NCI-H1436 treated with DMSO at 0.1 percent for 48 hours (cell line): ENCODE results near the gene AUTS2.

Source experiments
- DNase-seq: peaks from one replicate; lab custom pipeline; 2025; lab: John Stamatoyannopoulos, UW

The AUTS2 gene

DNA sequence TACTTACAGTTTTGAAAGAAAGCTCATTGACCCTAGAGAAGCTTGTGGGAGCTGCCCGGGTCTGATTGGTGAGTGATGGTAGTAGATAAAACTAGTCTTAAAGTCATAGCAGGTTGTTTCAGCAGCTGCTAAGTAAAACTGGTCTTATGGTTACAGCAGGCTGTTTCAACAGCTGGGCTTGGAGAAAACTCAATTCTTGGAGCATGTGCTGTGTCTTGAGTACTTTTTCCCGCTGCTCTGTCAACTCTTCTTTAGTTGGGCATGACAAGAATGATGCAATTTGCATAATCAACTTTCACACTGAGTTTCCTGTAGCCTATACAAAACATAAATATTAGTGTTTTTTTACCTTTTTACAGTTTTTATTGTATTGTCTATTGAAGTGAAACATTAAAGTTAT is 707.9 kb downstream of the AUTS2 start:
- DNase-seq: no peak

DNA sequence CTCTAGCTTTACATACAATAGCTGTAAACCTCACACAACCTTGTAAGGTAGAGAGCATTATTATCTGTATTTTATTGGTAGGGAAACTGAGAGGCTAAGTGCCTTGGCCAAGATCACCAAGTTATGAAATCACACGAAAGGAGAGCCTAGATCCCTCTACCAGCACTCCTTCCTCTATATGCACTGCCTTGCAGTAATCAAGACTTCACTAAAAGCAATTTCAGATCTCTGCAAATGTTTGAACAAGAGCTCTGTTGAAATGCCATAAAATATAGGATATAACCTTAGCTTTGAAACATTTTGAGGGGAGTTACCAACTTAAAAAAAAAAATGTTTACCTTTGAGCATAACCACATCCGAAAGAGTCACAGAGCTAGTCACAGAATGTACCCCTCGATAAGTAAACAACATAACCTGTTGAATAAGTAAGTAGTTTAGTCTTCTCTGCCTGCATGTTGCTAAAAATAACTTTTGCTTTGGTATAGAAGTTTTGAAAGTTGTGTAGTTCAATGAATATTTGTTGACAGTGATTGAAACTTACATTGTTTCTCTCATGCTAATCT is 709.4 kb downstream of the AUTS2 start:
- no peak for DNase-seq

DNA sequence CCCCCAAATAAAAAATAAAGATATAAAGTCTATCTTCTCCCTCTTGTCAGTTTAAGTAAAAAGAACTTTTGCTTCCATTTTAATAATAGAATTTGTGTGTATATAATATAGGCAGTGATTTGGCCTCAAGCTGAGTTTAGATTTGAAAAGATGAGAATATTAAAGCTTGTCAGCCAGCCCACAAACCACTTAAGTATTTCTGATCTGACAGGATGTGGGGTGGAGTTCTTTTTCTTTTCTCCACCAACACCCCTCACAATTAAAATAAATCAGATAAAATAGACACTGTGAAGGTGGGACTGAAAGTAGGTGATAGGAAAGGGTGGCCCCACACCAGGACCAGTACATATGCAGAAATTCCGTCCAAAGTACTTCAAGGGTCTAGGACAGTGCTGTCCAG is 714.1 kb downstream of the AUTS2 start:
- no peak for DNase-seq

DNA sequence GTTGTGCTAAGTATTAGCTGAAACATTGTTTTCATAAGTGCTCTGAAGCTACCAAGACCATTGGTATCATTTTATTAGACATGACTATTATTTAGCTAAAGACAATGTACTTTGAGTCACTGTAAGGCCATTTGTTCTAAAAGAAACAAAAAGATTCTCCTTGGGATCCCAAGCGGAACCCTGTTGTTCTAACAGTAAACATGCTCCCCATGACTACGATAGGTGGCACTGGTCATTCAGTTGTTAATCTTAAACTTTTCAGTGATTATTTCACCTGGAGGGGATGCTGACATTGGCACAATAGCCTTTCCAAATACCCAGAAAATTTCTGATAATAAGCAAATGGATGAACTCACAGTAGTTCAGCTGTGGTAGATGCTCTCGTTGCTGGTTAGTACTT is 715.0 kb downstream of the AUTS2 start:
- DNase-seq: no peak

DNA sequence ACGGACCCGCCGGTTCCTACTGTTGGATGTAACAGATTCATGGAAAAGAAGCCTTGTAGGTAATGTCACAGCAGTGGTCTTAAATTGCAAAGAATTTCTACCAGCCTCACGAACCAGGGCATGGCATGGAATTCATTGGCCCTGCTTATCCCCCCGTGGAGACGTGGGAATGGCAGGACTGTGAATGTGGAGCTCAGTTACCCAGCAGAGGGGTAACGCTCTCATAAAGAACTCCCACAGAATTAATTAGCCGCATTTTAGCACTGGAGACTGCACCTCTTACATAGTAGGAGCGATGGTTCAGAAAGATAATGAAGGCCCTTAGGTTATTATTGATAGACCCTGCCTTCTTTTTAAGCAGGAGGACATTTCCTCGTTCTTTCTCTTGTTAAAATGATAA is 715.4 kb downstream of the AUTS2 start:
- DNase-seq: no peak

DNA sequence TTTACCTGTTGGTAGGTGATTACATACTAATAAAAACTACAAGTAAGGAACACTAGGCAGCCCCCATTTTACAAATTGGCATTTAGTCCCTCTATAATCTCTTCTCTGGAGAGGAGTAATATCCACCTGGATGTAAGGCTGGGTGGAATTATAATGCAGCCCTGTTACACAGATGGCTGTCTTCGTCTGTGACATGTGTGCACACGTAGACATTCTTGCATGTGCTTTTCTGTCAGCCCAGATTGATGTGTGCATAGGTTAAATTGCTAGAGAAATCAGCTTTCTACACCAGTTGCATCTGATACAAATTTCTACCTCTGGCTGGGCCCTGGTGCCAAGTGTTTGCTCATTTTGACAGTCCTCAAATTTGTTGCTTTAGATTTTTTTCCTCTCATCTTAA is 715.9 kb downstream of the AUTS2 start:
- no peak for DNase-seq

DNA sequence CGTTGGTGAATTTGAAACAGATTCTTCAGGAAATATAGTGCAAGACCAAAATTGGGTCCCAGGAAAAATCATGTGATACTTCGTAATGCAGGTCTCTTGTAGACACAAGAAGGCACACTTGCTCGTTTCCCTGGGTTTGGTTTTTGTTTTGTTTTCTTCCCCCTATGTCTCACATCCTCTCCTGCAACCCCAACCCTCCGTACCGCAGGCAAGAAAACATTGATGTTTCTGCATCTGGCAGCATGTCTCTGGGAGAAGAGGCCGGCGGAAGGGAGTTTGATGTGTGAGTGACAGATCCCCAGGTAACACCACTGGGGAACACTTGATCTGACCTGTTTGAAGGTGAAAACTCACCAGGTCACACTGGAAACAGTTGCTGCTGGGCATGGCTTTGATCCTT is 718.5 kb downstream of the AUTS2 start:
- DNase-seq: no peak

DNA sequence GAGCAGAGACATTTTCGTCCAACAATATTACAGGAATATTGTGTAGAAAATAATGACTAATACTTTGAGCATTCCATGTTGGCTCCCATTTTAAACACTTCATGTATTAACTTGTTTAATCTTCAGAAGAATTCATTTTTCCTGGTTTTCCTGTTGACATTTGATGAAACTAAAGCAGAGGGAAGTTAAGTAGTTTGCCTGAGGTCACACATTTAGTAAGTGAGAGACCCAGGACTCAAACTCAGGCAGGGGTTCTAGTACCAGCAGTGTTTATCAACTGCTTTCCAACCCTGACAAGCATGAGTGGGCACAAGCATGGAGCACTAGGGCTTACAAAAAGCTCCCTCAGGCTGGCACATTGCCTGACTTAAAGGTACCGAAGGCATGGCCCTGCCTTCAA is 719.1 kb downstream of the AUTS2 start:
- DNase-seq: no peak

DNA sequence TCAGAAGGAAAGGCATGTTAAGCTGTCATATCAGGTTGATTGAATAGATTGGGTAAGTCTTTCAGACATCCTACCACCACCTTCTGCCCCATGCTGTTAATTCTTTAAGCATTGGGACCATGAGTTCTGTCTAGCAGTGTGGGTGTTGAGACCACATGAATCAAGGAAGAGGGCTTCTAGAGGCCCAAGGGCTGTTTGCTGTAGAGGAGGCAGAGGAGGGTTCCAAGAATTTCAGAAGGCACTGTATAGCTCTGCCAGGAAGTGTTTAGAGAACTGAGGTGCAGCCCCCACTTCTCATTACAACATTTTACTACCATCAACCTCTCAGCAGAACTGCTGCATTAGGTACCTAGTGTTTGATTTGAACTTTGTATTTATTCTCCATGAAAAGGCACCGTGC is 720.2 kb downstream of the AUTS2 start:
- no peak for DNase-seq

DNA sequence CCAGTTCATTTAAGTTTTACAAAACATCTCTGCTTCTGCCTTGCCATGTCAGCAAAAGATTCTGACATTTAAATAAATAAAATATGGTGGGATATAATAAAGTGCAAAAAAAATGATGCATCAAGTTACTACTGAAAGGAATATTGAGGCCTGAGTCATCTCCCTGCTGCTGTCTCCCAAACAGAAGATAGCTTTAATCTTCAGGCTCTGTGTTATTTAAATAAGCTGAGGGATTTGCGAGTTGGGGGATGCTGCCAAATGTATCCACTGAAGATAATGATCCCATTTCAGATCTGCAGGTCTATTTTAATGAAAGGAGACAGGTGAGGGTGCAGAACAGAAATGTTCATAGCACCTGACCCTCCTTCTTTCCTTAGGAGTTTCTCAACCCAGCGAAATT is 720.8 kb downstream of the AUTS2 start:
- DNase-seq: no peak

DNA sequence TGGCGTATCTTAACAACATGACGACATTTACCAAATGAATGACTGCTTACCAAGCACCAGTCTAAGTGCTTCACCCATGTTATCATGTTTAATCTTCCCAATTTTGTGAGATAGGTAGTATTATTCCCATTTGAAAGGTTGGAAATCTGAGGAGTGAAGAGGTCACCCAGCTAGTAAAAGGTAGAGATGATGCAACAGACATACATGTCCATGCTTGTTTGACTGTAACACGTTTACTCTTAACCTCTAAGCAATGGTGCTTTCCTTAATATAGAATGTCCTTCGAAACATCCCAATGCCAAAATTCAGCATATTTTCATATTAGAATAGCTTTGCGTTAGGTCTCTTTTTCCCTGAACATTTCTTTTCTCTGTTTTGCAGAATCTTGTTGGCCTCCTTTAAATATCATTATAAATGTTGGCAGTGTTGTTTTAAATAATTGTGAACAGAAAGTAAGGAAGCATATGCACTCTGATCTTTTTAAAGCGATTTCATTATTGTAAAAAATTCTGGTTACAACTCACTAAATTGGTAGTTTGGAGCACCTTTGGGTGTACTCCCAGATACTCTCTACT is 722.8 kb downstream of the AUTS2 start:
- no peak for DNase-seq

DNA sequence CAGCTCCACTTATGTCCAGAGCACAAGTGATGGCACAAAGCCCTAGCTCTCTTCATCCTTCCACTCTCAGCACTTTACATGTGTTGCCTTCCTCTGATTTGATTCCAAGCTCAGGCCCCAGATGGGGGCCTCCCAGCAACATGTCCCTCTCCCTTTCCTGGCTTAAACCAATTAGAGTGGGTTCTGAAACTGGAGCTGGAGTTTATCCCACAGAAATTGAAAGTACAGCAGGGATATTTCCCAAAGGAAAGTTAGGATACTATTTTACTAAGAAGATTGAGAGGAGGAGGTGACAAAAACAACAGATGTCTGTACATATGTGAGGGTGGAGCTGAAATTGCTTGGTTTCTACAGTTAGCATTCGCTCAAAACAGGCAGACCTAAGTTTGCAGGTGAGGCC is 724.6 kb downstream of the AUTS2 start:
- DNase-seq: no peak

DNA sequence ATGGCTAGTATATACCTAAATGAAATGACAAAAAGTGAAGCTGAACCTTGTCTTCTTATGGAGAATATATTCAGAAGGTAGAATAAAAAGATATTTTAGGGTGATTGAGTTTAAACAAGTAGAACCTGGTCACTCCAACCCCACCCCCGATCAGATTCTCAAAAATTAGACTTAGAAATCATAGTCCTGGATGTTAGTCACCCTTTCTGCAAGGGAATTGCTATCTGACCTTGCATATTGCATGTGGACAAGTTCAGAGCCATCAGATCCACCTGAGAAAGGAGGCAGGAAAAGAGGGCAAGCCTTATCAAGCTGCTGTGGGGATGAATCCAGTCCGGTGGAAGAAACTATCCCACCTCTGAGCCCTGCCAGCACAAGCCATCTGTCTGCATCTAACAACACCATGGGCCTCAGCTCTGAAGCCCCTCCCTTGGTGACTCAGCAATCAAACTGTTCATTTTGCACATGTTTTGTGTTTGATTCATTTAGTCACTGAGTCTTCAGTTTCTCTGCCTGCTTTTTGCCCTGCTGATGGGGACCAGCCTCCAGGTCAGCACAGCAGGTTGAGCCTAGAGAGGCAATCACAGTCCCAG is 727.3 kb downstream of the AUTS2 start:
- DNase-seq: no peak

DNA sequence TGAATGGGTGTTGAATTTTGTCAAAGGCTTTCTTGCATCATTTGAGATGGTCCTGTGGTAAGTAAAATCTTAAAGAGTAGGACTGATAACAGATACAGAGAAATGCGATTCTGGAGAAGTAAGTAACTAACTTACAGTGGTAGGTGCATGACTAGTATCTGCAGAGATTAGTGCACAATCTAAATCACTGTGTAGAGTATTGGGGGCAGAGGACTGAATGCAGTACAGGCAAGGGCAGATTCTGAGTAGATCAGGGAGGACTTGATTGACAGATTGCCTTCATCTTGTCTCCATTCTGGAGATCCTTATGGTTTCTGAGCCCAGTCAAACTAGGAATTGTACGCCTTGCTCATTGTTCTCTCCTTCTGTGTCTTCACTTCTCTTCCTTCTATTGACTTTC is 736.0 kb downstream of the AUTS2 start:
- DNase-seq: no peak

DNA sequence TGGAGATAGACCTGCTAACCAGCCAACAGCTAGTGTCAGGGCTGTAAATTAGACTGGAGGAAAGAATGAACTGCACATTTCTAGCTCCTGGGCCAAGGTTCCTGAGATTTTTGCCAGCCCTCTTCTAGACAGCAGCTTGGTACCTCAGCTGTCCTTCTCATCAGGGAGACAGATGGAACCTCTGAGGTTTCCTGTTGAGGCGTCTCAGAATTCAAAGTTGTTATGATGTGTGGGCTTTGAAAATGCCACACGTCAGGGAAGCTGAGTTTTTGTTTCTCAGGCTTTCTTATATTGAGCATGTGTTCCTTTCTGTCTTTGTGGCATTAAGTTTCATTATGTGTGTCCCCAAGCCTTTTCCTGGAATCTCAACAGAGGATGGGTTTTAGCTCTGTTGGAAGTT is 736.6 kb downstream of the AUTS2 start:
- DNase-seq: no peak

DNA sequence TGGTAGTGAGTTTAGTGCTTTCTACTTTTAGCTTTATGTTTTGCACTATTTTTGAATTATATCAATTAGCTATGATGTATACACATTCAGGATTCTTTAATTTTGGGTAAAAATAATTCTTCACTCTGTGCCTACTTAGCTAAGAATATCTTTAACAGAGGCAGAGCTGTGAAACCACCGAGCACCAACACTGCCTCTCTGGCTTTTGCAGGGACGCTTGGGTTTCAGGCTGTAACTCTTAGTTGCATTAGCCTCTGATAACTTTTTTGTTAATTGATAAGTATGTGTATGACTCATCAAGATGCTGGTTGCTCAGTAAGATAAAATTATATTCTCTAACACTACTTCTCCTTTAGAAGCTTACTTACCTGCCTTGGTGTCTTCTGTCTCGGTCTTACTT is 738.3 kb downstream of the AUTS2 start:
- no peak for DNase-seq

DNA sequence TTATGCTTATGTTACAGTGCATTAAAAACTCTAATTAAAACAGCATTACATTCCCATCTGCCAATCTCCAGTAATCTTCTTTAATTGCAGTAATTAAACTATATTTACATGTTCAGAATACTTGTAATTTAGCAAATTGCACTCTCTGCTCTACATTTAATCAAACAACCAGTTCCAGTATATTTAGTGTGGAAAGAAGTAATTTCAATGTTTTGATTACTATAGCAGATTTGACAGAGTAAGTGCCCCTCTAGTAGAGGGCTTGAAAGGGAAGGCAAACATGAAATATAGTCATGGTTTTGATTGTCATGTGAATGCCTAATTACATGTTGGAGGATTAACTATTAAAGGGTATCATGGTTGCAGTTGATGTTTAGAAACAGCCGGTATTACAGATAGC is 739.7 kb downstream of the AUTS2 start:
- DNase-seq: peak; percentile 91

DNA sequence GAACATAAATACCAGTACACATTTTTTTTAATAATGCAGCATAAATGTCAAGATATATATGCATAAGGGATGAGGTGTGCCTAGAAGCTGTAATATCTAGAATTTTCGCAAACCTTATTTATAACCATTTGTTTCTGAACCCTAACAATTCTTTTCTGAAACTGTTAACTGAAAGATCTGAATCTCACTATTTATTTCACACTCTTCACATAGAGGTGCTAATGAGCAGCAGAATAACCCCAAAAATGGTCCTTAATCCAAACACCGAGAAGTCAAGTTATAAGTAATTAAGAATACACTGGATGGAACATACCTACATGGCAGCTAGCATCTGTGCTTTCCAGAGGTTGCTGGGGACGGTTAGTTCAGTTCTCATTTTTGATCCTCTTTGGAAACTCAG is 742.0 kb downstream of the AUTS2 start:
- DNase-seq: no peak

DNA sequence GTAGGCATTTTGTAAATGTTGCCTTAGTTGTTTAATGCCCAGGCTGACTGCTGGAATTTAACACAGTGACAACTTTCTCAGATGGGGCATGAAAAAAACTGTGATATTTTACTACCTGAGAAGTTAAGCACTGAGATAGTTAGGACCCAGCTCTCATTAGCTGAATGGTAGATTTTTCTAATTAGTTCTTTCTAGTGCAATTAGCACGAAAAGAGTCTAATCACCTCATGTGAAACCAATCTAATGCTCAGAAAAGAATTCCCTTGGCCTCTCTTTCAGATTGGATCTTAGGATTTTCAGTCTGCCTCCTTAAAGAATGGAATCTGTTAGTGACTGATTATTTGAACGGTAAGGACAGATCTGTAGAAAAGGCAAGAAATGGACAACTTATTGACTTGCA is 743.2 kb downstream of the AUTS2 start:
- no peak for DNase-seq

DNA sequence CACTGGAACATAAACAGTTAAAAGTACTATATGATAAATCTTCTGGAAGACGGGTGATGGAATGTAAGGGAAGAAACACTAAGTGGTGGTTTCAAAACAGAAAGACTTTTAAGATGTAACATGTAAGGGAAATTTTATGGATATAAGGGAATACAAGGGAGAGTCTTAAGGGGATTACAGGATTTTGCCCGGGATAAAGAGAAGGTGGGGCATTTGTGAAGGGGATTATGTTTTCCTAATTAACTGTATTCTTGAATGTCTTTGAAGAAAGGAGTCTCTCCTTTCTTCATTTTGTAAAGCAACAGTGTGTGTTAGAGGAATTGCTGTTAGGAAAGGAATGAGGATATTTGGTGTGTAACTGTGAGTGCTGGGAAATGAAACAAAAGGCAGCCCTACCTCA is 745.2 kb downstream of the AUTS2 start:
- no peak for DNase-seq

DNA sequence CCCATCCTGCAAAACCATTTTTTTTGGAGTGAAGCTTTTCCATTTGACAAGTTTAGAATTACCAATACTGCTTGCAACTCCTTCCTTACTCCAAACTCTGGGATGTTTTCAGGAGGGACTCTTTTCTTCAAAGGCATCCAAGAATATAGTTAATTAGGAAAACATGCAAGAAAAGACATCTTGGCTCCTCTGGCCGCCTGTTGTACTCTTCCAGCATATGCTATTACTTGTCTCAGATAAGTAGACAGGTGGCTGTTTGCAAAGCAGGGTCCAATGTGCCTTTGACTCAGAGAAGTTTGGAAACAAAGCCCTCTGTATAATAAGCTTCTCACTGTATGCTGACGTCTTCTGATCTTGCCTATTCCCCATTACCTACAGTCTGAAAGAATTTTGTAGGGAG is 746.5 kb downstream of the AUTS2 start:
- no peak for DNase-seq

DNA sequence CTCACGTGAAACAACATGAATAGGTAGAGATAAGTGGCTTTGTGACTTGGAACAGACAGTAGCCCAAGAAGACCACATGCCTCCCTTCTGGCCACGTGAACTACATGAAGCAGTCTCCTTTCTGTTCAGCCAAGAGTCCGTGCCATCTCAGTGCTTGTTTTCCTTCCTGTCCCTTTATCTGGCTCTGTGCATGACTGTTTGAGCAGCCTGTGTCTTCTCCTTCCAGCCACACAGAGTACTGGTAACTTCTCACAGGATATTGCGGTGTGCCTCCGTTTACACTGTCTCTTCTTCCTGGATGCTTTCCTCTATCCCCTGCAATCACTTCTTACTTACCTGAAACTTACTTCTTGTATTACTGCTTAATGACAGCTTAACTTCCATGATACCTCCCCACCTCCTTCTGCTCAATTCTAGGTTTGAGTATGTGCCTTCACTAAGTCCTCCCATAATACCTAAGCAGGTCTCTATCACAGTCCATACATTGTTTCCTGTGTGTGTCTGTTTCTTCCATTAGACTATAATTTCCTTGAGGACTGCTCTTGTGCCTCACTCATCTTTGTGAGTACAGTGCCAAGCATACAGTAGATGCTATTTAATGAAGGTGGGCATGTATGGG is 748.7 kb downstream of the AUTS2 start:
- no peak for DNase-seq

DNA sequence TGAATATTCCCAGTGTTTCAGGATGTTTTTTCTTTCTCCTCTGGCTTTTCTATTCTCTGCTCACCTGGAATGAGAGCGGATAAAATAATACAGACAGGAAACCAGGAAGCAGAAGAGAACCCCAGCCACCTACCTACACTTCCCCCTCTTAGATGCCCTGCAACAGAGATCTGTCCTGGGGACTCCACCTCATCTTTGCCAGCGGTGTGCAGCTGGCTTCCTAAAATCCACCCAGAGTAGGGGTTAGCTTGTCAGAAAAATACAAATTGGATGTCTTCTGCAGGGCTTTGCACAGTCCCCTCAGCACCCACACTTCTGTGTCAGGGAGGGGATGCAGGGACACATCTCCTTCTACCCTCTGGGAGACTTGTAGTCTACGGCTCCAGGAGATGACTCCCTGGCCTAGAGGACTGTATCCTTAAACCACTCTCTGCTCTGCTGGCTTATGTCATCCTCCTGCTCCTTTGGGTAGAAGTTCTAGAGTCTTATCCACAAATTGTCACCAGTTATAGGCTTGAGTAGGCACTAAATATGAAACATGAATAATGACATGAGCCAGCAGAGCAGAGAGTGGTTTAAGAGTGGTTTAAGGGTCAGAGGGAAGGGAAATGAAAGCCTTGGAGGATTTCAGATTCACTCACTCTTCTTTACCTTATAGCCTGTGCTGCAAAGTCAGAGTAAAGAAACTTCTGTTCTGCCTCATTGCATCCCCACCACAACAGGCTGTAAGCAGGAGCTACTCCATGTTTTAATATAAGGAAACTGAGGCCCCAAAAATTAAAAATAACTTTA is 749.4 kb downstream of the AUTS2 start:
- DNase-seq: no peak
